ENCODE measurements around the gene FOXJ3. TPM values are rescaled to one million over a fixed set of nuclear protein-coding genes. Genes with fewer than 3 reads are reported as not detected.

FOXJ3 gene
- polyA plus RNA-seq, 4 donors = 33.4 to 46.4 (median 44.4) TPM

- DNase-seq (ENCODE audit: low read depth in 4 of 4, low spot score in 3 of 4) = no peak
Observed at GRCh38 chr1:42130061-42130660, 204.9 kb downstream of the FOXJ3 start.

- DNase-seq (ENCODE audit: low read depth in 4 of 4, low spot score in 3 of 4) = no peak
Observed at GRCh38 chr1:42128964-42129363, 206.1 kb downstream of the FOXJ3 start.

- no peak for DNase-seq (ENCODE audit: low read depth in 4 of 4, low spot score in 3 of 4)
Observed at GRCh38 chr1:42128499-42128898, 206.5 kb downstream of the FOXJ3 start.

- no peak for DNase-seq (ENCODE audit: low read depth in 4 of 4, low spot score in 3 of 4)
Observed at GRCh38 chr1:42127767-42128166, 207.3 kb downstream of the FOXJ3 start.

Other genes with a start within 250 kb of the FOXJ3 start
- not detected for gene GUCA2B, start 181.8 kb downstream of the FOXJ3 start, polyA plus RNA-seq (ENCODE audit: insufficient read length in 4 of 4)
- gene GUCA2A, start 170.5 kb downstream of the FOXJ3 start, polyA plus RNA-seq (ENCODE audit: insufficient read length in 4 of 4) = not detected
- gene RIMKLA, start 45.6 kb upstream of the FOXJ3 start, polyA plus RNA-seq (ENCODE audit: insufficient read length in 4 of 4) = under 1 TPM; 0.34 to 0.64 (median 0.42) TPM
- 1 to 10 TPM; 3.9 to 5.6 (median 4.5) TPM for gene ZMYND12, start 120.8 kb upstream of the FOXJ3 start, polyA plus RNA-seq (ENCODE audit: insufficient read length in 4 of 4)
- gene PPCS, start 121.3 kb upstream of the FOXJ3 start, polyA plus RNA-seq (ENCODE audit: insufficient read length in 4 of 4) = 100 to 1,000 TPM in 1 of 4 donors, 10 to 100 TPM in 3; 84.6 to 100 (median 98.9) TPM
- gene CCDC30, start 128.1 kb upstream of the FOXJ3 start, polyA plus RNA-seq (ENCODE audit: insufficient read length in 4 of 4) = 10 to 100 TPM; 15.4 to 19.0 (median 17.1) TPM

Measured in right renal pelvis (tissue), 4 donors.